Measurements from ENCODE around the gene ENAH.
"Not testable (repeated sequence)": the region's sequence is repeated elsewhere in the genome, so short reads cannot be mapped to it uniquely, and the experiment has no call there.

GRCh38 chr1:225513576-225513975 is 139.3 kb downstream of the ENAH start:
- TF ChIP-seq MAX (CRISPR knock-in tag; IDR thresholded peaks at IDR 0.05); CHD2 (IDR thresholded peaks at IDR 0.05; ENCODE audit: low read depth, low read length); PBX2 (CRISPR knock-in tag; IDR thresholded peaks at IDR 0.05; ENCODE audit: low read depth); PBX2 (tag; conservative IDR thresholded peaks at IDR 0.05; ENCODE audit: low read depth); POU5F1 (IDR thresholded peaks at IDR 0.05; ENCODE audit: borderline replicate concordance, low read depth, low read length, partially characterized antibody); TAL1 (IDR thresholded peaks at IDR 0.05); ZNF217 (CRISPR knock-in tag; IDR thresholded peaks at IDR 0.05); JUN (IDR thresholded peaks at IDR 0.05; ENCODE audit: borderline replicate concordance, low read depth, low read length); JUN (CRISPR knock-in tag; IDR thresholded peaks at IDR 0.05; ENCODE audit: borderline replicate concordance); POLR2A (conservative IDR thresholded peaks at IDR 0.05): not testable (repeated sequence)
